Muscle of back (tissue), 11 donors: ENCODE results near the gene DNAJA3. TPM values are rescaled to one million over a fixed set of nuclear protein-coding genes. Genes with fewer than 3 reads are reported as not detected.
"Not testable (repeated sequence)": the region's sequence is repeated elsewhere in the genome, so short reads cannot be mapped to it uniquely, and the experiment has no call there.

Experiments
- DNase-seq, 3 donors: peaks; one replicate each; pipeline versions ENCODE4 v3.0.0 to v3.0.0-alpha.2; 2013
- polyA plus RNA-seq, 10 donors: library from polyadenylated mRNA; unstranded; fragments of 120-200 nt; gene quantifications; one replicate each; pipeline ENCODE4 v1.2.1, GENCODE V29; 2013; ENCODE audit not compliant: insufficient read length in 10 of 10

Gene DNAJA3
- polyA plus RNA-seq, 10 donors = 24.2 to 32.7 (median 28.2) TPM

DNA sequence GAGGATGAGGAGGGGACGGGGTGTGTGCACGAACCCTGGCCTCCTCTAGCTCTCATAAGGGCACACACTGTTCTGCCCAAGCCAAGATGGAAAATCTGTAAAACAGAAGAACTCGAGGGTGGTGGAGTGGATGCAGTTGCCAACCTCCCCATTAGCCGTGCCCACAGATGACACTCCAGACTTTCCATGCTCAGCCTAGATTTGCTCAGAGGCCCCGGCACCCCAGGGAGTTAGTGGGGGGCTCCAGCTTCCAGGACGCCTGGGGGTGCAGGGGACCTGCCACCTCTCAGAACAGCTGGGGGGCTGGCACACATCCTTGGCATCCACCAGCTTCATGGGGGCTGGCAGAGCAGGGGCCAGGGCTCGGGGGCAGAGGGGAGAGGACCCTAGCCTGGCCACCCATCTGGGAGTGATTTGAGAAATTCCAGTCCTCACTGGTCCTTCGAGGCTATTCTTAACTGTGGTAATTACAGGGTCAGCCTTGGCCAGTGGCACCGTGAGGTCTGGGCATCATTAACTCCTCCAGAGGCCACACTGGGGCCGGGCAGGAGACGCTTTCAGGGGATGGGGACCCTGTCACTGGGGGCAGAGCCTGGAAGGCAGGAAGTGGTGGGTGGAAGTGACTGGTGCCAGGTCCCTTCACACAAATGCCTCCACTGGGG lies 39.7 kb upstream of the DNAJA3 start:
- no peak for DNase-seq

DNA sequence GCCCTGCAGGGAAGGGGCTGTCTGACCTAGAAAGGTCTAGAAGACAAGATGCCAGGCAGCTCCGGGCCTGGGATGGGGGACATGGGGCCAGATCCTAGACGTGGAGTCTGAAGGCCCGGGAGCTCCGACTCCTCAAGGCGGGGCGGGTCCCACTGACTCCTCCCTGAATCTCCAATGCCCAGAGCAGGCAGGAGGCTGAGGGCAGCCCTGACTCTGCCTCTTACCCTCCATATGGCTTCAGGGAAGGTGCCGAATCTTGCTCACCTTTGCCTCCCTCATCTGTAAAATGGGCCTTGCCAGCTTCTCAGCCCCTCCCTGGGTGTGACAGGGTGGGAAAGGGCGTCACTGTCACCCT lies 39.2 kb upstream of the DNAJA3 start:
- DNase-seq = peak in 1 of 3 donors; percentile 37

GRCh38 chr16:4386951-4387565 lies 38.6 kb upstream of the DNAJA3 start:
- DNase-seq = peak in 1 of 3 donors; percentile 18

DNA sequence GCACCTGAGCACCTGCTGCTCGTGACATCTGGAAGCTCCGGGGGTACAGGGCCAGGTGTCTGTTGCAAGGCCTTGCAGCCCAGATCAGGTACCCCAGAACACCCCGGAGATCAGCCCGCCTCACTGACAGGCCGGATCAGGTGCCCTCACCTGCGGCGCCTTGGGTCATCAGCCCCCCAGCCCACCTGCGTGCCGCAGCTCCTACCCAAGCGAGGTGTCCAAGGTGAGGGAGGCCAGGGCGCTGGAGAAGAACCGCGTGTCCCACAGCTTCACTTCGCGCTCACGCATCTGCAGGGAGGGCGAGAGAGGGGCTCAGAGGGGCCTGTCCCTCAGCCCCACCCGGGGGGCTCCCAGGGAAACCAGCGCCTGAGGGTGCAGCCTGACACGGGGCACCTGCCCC lies 37.9 kb upstream of the DNAJA3 start:
- DNase-seq = peak in 1 of 3 donors; percentile 12

- DNase-seq = peak in 1 of 3 donors; percentile 47
These were observed 37.2 kb upstream of the DNAJA3 start for GRCh38 chr16:4388271-4389021.

GRCh38 chr16:4389051-4389955 lies 36.4 kb upstream of the DNAJA3 start:
- DNase-seq = peak in 1 of 3 donors; percentile 63

GRCh38 chr16:4390266-4391260 lies 35.1 kb upstream of the DNAJA3 start:
- DNase-seq = peak in 1 of 3 donors; percentile 16

DNA sequence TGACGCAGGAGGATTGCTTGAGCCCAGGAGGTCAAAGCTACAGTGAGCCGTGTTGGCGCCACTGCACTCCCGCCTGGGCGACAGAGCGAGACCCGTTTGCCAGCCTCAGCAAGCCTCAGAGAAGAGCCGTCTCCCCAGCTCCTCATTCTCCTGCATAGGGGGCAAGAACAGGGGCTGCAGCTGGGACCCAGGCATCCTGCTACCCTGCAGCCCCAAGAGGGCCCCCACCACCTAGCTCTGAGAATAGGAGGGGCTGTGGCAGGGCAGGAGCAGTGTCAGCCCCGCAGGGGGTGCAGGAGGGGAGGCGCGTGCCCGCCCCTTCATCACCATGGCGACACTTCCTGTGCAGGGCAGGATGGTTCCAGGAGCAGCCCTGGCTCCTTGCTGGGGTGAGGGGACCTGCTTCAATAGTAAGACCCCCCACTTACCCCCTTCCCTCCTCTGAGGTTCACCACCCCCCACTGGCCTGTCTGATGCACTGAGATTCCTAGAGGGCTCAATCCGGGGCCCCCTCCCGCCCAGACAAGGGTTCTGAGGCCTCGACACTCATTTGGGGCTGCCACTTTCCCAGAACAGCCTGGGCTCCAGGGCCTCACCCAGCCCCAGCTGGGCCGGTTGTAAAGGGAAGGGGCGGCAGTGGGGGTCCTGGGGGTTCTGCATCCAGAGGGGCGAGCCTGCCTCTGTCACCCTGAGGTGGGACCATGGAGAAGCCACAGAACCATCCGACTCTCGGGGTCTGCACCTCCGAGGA lies 33.9 kb upstream of the DNAJA3 start:
- peak in 1 of 3 donors; percentile 41 for DNase-seq

- peak in 2 of 3 donors; percentile 77 to 83 for DNase-seq
These were observed 33.1 kb upstream of the DNAJA3 start for GRCh38 chr16:4392382-4393239.

- DNase-seq = peak in 1 of 3 donors; percentile 63
These were observed 32.4 kb upstream of the DNAJA3 start for GRCh38 chr16:4393240-4393600.

GRCh38 chr16:4393850-4394249 lies 31.8 kb upstream of the DNAJA3 start:
- DNase-seq = not testable (repeated sequence)

- DNase-seq = no peak
These were observed 30.5 kb upstream of the DNAJA3 start for GRCh38 chr16:4395055-4395726.

GRCh38 chr16:4399001-4399730 lies 26.5 kb upstream of the DNAJA3 start:
- DNase-seq = peak in 1 of 3 donors; percentile 19

GRCh38 chr16:4401094-4401501 lies 24.6 kb upstream of the DNAJA3 start:
- DNase-seq = no peak

- DNase-seq = no peak
These were observed 24.2 kb upstream of the DNAJA3 start for GRCh38 chr16:4401510-4401909.

- peak; percentile 66 to 94 (median 86) for DNase-seq
These were observed 23.1 kb upstream of the DNAJA3 start for GRCh38 chr16:4402439-4403132.
